Upper lobe of left lung (tissue), 6 donors: ENCODE measurements around the gene FOXO6. TPM values are rescaled to one million over a fixed set of nuclear protein-coding genes. Genes with fewer than 3 reads are reported as not detected.

Source experiments
- ATAC-seq, 2 donors: fragments of 200-7000 bp; cut with Tn5 transposase; one replicate each; pipeline ENCODE4 v1.9.1; 2022; ENCODE audit warnings: mild to moderate bottlenecking in 2 of 2, moderate library complexity in 2 of 2; ENCODE audit not compliant: low FRiP score in 2 of 2
- DNase-seq, 2 donors: peaks; one replicate each; pipeline ENCODE4 v3.0.0-alpha.2; 2019 to 2020
- H3K27ac ChIP-seq, 4 donors: fragments of 200-600 bp; sonication (generic); one replicate each; pipeline ENCODE4 v1.5.1; 2016 to 2019
- H3K27me3 ChIP-seq, 4 donors: fragments of 200-600 bp; sonication (generic); one replicate each; pipeline ENCODE4 v1.5.1; 2017 to 2019
- H3K36me3 ChIP-seq, 4 donors: fragments of 200-600 bp; sonication (generic); one replicate each; pipeline ENCODE4 v1.5.1; 2016 to 2019
- H3K4me1 ChIP-seq, 4 donors: fragments of 200-600 bp; sonication (generic); one replicate each; pipeline ENCODE4 v1.5.1; 2018 to 2019
- H3K4me3 ChIP-seq, 4 donors: fragments of 200-600 bp; sonication (generic); one replicate each; pipeline ENCODE4 v1.5.1; 2017 to 2019; ENCODE audit warnings: mild to moderate bottlenecking in 2 of 4, moderate library complexity in 1 of 4
- H3K9me3 ChIP-seq, 4 donors: fragments of 200-600 bp; sonication (generic); one replicate each; pipeline ENCODE4 v1.5.1; 2018 to 2019
- CTCF ChIP-seq, 6 experiments: fragments of 450-650 bp in 4 of 6; fragments of 200-600 bp in 2 of 6; sonication (generic) in 2 of 6; IDR thresholded peaks; one replicate each; pipeline ENCODE4 v1.5.1; 2016 to 2019; ENCODE audit warnings: antibody characterized with exemption in 6 of 6
- EP300 ChIP-seq, 4 donors: sonication (generic); formaldehyde crosslinking; IDR thresholded peaks; one replicate each; pipeline ENCODE4 v1.5.1; 2017; ENCODE audit warnings: antibody characterized with exemption in 4 of 4, control low read depth in 2 of 4
- POLR2A ChIP-seq, 4 donors: fragments of 450-650 bp; IDR thresholded peaks; one replicate each; pipeline ENCODE4 v1.5.1; 2016 to 2017; ENCODE audit warnings: antibody characterized with exemption in 4 of 4, mild to moderate bottlenecking in 2 of 4
- POLR2AphosphoS5 ChIP-seq, 2 donors: sonication (generic); formaldehyde crosslinking; IDR thresholded peaks; one replicate each; pipeline ENCODE4 v1.5.1; 2017; ENCODE audit warnings: antibody characterized with exemption in 2 of 2
- WGBS, 2 donors: methylation state at CpG; one replicate each; pipeline ENCODE4 v1.1.5; 2017 to 2018; 5-methylcytosine and 5-hydroxymethylcytosine counted together
- total RNA-seq, 6 donors: library from RNA; depleted of rRNA in 4 of 6; stranded (reverse); fragments of >200 nt in 4 of 6; gene quantifications; one replicate each; pipeline versions ENCODE4 v1.1.0 to v1.2.1, GENCODE V29; 2016 to 2021
- donor health status: DM: no; HTN: no; CAD: no; lungs with moderate emphysema.
- donor health status: DM: no; HTN: yes; CAD: no; lungs with severe emphysema.

Gene FOXO6
- total RNA-seq, 6 donors from 2014 or later = 0.31 to 1.2 (median 0.79) TPM

- no peak for ATAC-seq
- WGBS, 2 donors = 94 to 100% methylated on average over 4 of the region's 4 CpGs
- TF ChIP-seq EP300 (IDR thresholded peaks at IDR 0.05) = no peak
- no peak for TF ChIP-seq POLR2AphosphoS5 (IDR thresholded peaks at IDR 0.05)
- TF ChIP-seq POLR2A (IDR thresholded peaks at IDR 0.05) = no peak
- no peak for TF ChIP-seq CTCF (IDR thresholded peaks at IDR 0.05)
These were observed 2.5 kb downstream of the FOXO6 start for GRCh38 chr1:41363591-41364320.

GRCh38 chr1:41364442-41365319 lies 3.4 kb downstream of the FOXO6 start:
- ATAC-seq (no peak), DNase-seq (no peak)
- peaks cover 30 to 44% (median 33%) of the 10 kb centered on the region in 4 donors for H3K4me1 ChIP-seq
- WGBS, 2 donors = 78 to 84% methylated on average over 10 of the region's 10 CpGs
- peaks cover 0 to 28% (median 14%) of the 10 kb centered on the region in 4 donors for H3K27me3 ChIP-seq
- H3K9me3 ChIP-seq = no peaks in the 10 kb centered on the region
- H3K4me3 ChIP-seq = no peak overlapping the region
- H3K36me3 ChIP-seq = no peaks in the 10 kb centered on the region
- TF ChIP-seq POLR2A (IDR thresholded peaks at IDR 0.05) (no peak), EP300 (IDR thresholded peaks at IDR 0.05) (no peak), POLR2AphosphoS5 (IDR thresholded peaks at IDR 0.05) (no peak), CTCF (IDR thresholded peaks at IDR 0.05) (no peak)
- no peak overlapping the region for H3K27ac ChIP-seq

More at GRCh38 chr1:41363591-41364320, 2.5 kb downstream of the FOXO6 start:
- Histone ChIP-seq H3K27me3 (peaks cover 0 to 28% (median 14%) of the 10 kb centered on the region in 4 donors), H3K36me3 (no peaks in the 10 kb centered on the region), H3K4me3 (no peak overlapping the region), H3K9me3 (no peaks in the 10 kb centered on the region), H3K27ac (no peak overlapping the region), H3K4me1 (peaks cover 30 to 44% (median 33%) of the 10 kb centered on the region in 4 donors)
- no peak for DNase-seq

GRCh38 chr1:41365320-41365633 lies 4.0 kb downstream of the FOXO6 start:
- ATAC-seq = no peak
- Histone ChIP-seq H3K36me3 (no peaks in the 10 kb centered on the region), H3K27ac (peak overlapping the region in 1 of 4 donors; percentile 54), H3K9me3 (no peaks in the 10 kb centered on the region), H3K4me3 (no peak overlapping the region), H3K4me1 (peaks cover 29 to 43% (median 31%) of the 10 kb centered on the region in 4 donors), H3K27me3 (peaks cover 0 to 28% (median 14%) of the 10 kb centered on the region in 4 donors)
- TF ChIP-seq CTCF (IDR thresholded peaks at IDR 0.05) = no peak
- TF ChIP-seq POLR2A (IDR thresholded peaks at IDR 0.05) = no peak
- no peak for TF ChIP-seq EP300 (IDR thresholded peaks at IDR 0.05)
- no peak for TF ChIP-seq POLR2AphosphoS5 (IDR thresholded peaks at IDR 0.05)
- no peak for DNase-seq

- peak overlapping the region; percentile 24 to 50 (median 40) for H3K4me3 ChIP-seq
- H3K27ac ChIP-seq = peak overlapping the region in 2 of 4 donors; percentile 2 to 54
- H3K36me3 ChIP-seq = no peaks in the 10 kb centered on the region
- no peak for ATAC-seq
- H3K27me3 ChIP-seq = peaks cover 0 to 28% (median 14%) of the 10 kb centered on the region in 4 donors
- TF ChIP-seq POLR2A (IDR thresholded peaks at IDR 0.05) (no peak), POLR2AphosphoS5 (IDR thresholded peaks at IDR 0.05) (no peak), CTCF (IDR thresholded peaks at IDR 0.05) (no peak), EP300 (IDR thresholded peaks at IDR 0.05) (no peak)
- 8 to 43% methylated on average over 1 to 20 of the region's 23 CpGs for WGBS, 2 donors
- no peaks in the 10 kb centered on the region for H3K9me3 ChIP-seq
- DNase-seq = no peak
- H3K4me1 ChIP-seq = peaks cover 23 to 37% (median 27%) of the 10 kb centered on the region in 4 donors
These were observed 4.7 kb downstream of the FOXO6 start for GRCh38 chr1:41365772-41366454.
